Measurements from ENCODE around the gene STAB2. TPM values are rescaled to one million over a fixed set of nuclear protein-coding genes. Genes with fewer than 3 reads are reported as not detected.

The STAB2 gene
- total and polyA plus RNA-seq, 2 of the 8 experiments (the other 6 are each of a cell fraction or from before 2014, with no cell fraction given) = not detected

- TF ChIP-seq BRCA1 (IDR thresholded peaks at IDR 0.05; ENCODE audit: low read depth, low read length) = no peak
- no peak for TF ChIP-seq CREB1 (IDR thresholded peaks at IDR 0.05)
- TF ChIP-seq ATF2 (IDR thresholded peaks at IDR 0.05; ENCODE audit: low read length) = no peak
- 0 out of 2 replicates have a peak, but pooled peaks have one; percentile 30 for TF ChIP-seq JUND (IDR thresholded peaks at IDR 0.05; ENCODE audit: low read length)
- TF ChIP-seq RFX5 (IDR thresholded peaks at IDR 0.05; ENCODE audit: borderline replicate concordance, low read depth, low read length) = no peak
These were observed 38.2 kb upstream of the STAB2 start (continued) for GRCh38 chr12:103548622-103549601.
